Psoas muscle (tissue), 8 donors: ENCODE data around the gene TGM1. TPM values are rescaled to one million over a fixed set of nuclear protein-coding genes. Genes with fewer than 3 reads are reported as not detected.

Experiments used
- ATAC-seq, 4 donors: fragments of 200-7000 bp; cut with Tn5 transposase; one replicate each; pipeline ENCODE4 v1.9.1; 2020; ENCODE audit warnings: moderate library complexity in 3 of 4, mild to moderate bottlenecking in 2 of 4
- DNase-seq, 2 donors: peaks; one replicate each; pipeline ENCODE4 v3.0.0-alpha.2; 2020
- H3K27ac ChIP-seq: fragments of 200-600 bp; one replicate; pipeline ENCODE4 v1.8.0; 2022
- H3K27me3 ChIP-seq, 3 donors: fragments of 200-600 bp in 1 of 3; one replicate each; pipeline versions ENCODE4 v1.6.1 to v1.8.0; 2013 to 2022; ENCODE audit warnings: low read length in 2 of 3, mild to moderate bottlenecking in 2 of 3, moderate library complexity in 1 of 3; ENCODE audit not compliant: insufficient read depth in 3 of 3
- H3K36me3 ChIP-seq, 2 donors: fragments of 200-600 bp in 1 of 2; one replicate each; pipeline versions ENCODE4 v1.6.1 to v1.8.0; 2013 to 2022; ENCODE audit warnings: low read depth in 1 of 2, mild to moderate bottlenecking in 1 of 2, moderate library complexity in 1 of 2; ENCODE audit not compliant: insufficient read depth in 1 of 2
- H3K4me1 ChIP-seq: fragments of 200-600 bp; one replicate; pipeline ENCODE4 v1.8.0; 2022
- H3K4me3 ChIP-seq: fragments of 200-600 bp; one replicate; pipeline ENCODE4 v1.8.0; 2022; ENCODE audit warnings: mild to moderate bottlenecking
- H3K9me3 ChIP-seq: fragments of 200-600 bp; one replicate; pipeline ENCODE4 v1.8.0; 2022
- WGBS, 3 donors: extraction: QIAGEN DNeasy Blood & Tissue Kit; methylation state at CpG; one replicate each; pipeline versions ENCODE4 v1.1.6 to v1.1.7; 2013; 5-methylcytosine and 5-hydroxymethylcytosine counted together
- intact Hi-C, 2 donors: fragments of 100-400 bp; cut with DNase I; formaldehyde crosslinking; loops; one replicate each; pipeline versions ENCODE4 v1.11.0 to v1.14.2; 2022
- polyA plus RNA-seq, 3 donors: library from polyadenylated mRNA; stranded (reverse); fragments of 200-250 nt; gene quantifications; one replicate each; pipeline ENCODE4 v1.2.3, GENCODE V29; 2013
- total RNA-seq, 4 donors: library from RNA; stranded (reverse); fragmentation: NEBNext Ultra II Directional in 2 of 4; extraction: Animal tissue kit (Norgen Biotek cat#: 25700) in 2 of 4; gene quantifications; one replicate each; pipeline versions ENCODE4 v1.2.1 to v1.2.4, GENCODE V29; 2021 to 2023
- TF ChIP-seq, protein P1 (sequence below): fragments of 200-600 bp; IDR thresholded peaks from one replicate; pipeline ENCODE4 v1.8.0; 2022; ENCODE audit warnings: antibody characterized with exemption
- donor health status: healthy with polysubstance abuse.
- donor health status: DM: no; HTN: no; CAD: no; lungs with moderate emphysema.
- donor health status: Bipolar disorder and iron deficiency.
- donor health status: healthy.
- donor health status: DM: yes; HTN: yes; CAD: no.
- donor health status: DM: no; HTN: no; CAD: no.
- donor health status: DM: no; HTN: no; CAD: no.
- donor health status: DM: yes; HTN: yes; CAD: no.

Gene TGM1
- total and polyA plus RNA-seq, 7 donors: 0.17 to 1.3 (median 0.41) TPM; not detected in 1

DNA sequence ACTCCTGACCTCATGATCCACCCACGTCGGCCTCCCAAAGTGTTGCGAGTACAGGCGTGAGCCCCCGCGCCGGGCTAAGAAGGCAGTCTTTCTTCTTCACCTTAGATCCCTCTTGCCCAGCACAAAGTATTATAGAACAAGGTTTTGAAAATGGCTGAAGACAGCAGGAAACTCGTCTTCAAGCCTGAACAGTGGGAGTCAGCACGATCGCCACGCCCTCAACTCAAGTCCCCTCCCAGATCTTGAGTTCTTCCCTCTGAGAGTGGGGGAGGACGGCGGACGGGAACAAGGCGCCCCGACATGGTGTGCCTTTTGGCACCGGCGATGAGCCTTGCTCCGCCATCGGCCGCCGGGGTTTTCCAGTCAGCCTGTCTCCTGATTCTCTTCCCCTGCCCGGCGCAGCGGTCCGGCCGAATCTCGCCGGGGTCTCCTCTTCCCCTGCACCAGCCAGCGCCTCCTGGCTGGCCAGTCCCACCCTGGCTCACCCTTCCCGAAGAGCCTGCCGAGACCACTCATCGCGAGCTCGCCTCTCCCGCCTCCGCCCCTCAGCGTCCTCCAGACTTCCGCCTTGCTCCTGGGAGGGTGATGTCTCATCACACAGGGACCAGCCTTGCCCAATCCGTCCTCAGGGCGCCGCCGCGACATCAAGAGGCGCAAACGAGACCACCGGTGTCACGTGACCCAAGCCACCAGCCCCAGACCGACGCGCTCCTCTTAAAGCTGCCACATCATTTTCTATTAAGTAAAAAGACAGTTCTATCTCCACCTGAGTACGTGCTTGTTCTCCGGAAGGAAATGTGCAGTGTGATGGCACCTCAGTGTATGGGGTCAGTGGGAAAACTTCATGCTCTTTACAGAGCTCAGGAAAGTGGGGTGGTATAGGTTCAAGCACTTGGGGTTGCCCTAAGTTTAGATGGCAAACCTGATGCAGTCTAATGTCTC lies 49.8 kb downstream of the TGM1 start, which contains the start of gene CHMP4A:
Gene CHMP4A, minus strand, starts transcription at position 565 of the 942 bp plus-strand sequence. Its CDS starts 49 bp downstream, at position 516.
- DNase-seq: peak; percentile 98 to 99
- H3K36me3 ChIP-seq: peaks cover 8 to 52% of the 10 kb centered on the region in 2 donors
- 1 to 3% (median 1%) methylated on average over 48 to 53 of the region's 53 CpGs for WGBS, 3 donors
- peak; percentile 91 to 93 (median 92) for ATAC-seq
- peak within 1 kb of the TSS; percentile 93 for H3K27ac ChIP-seq
- H3K9me3 ChIP-seq: no peaks in the 10 kb centered on the region
- intact Hi-C loops: no loop called here
- H3K4me3 ChIP-seq: peak within 1 kb of the TSS; percentile 80
- TF ChIP-seq, protein P1, sequence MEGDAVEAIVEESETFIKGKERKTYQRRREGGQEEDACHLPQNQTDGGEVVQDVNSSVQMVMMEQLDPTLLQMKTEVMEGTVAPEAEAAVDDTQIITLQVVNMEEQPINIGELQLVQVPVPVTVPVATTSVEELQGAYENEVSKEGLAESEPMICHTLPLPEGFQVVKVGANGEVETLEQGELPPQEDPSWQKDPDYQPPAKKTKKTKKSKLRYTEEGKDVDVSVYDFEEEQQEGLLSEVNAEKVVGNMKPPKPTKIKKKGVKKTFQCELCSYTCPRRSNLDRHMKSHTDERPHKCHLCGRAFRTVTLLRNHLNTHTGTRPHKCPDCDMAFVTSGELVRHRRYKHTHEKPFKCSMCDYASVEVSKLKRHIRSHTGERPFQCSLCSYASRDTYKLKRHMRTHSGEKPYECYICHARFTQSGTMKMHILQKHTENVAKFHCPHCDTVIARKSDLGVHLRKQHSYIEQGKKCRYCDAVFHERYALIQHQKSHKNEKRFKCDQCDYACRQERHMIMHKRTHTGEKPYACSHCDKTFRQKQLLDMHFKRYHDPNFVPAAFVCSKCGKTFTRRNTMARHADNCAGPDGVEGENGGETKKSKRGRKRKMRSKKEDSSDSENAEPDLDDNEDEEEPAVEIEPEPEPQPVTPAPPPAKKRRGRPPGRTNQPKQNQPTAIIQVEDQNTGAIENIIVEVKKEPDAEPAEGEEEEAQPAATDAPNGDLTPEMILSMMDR: no peak
- no peaks in the 10 kb centered on the region for H3K27me3 ChIP-seq
- peaks cover 20% of the 10 kb centered on the region for H3K4me1 ChIP-seq

DNA sequence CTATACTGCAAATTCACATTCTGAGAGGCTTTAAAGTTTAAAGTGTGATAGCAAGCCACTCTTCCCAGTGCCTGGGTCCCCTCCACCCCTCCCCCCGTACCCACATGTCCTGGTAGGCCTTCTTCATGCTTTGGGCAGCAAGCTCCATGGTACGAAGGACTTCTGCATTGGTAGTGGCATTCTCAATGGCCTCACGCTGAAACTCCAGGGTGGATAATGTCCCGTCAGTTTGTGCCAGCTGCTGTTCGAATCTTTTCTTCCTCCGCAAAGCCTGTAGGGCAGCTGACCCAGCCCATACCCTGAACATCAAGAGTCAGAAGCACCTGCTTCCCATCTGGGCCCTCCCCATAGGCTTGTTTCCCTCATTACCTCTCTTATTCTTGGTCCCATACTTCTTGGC lies 51.7 kb downstream of the TGM1 start:
- TF ChIP-seq, protein P1: no peak
- DNase-seq: no peak
- Histone ChIP-seq H3K4me1 (peaks cover 19% of the 10 kb centered on the region), H3K4me3 (no peak overlapping the region), H3K27me3 (no peaks in the 10 kb centered on the region), H3K9me3 (no peaks in the 10 kb centered on the region), H3K36me3 (peaks cover 8 to 51% of the 10 kb centered on the region in 2 donors), H3K27ac (no peak overlapping the region)
- WGBS, 3 donors: 71 to 81% (median 78%) methylated on average over 6 of the region's 6 CpGs
- intact Hi-C loops: no loop called here
- no peak for ATAC-seq

DNA sequence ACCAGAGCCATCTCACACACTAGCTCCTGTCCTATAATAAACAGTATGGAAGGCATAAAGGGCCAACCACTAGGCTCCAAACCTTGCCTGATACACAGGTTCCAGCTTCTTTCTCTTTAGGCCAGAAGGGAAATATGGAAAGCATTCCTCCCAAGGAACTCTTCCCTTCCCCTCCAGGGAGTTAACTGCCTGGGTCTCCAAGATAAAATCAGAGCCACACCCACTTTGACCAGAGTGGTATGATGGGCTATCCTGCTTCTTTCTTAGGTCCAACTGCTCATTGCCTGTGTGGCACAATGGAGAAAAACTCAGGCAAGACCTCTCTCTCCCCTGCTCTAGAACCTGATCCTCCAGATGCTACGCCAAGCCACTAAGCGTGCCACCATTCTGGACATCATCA lies 55.4 kb downstream of the TGM1 start:
- WGBS, 3 donors: 96 to 98% (median 97%) methylated on average over 2 of the region's 2 CpGs
- Histone ChIP-seq H3K36me3 (peaks cover 10 to 66% of the 10 kb centered on the region in 2 donors), H3K4me1 (peaks cover 5% of the 10 kb centered on the region), H3K9me3 (no peaks in the 10 kb centered on the region), H3K4me3 (no peak overlapping the region), H3K27ac (no peak overlapping the region), H3K27me3 (no peaks in the 10 kb centered on the region)
- no peak for ATAC-seq
- intact Hi-C loops: no loop called here
- TF ChIP-seq, protein P1: no peak
- DNase-seq: no peak

DNA sequence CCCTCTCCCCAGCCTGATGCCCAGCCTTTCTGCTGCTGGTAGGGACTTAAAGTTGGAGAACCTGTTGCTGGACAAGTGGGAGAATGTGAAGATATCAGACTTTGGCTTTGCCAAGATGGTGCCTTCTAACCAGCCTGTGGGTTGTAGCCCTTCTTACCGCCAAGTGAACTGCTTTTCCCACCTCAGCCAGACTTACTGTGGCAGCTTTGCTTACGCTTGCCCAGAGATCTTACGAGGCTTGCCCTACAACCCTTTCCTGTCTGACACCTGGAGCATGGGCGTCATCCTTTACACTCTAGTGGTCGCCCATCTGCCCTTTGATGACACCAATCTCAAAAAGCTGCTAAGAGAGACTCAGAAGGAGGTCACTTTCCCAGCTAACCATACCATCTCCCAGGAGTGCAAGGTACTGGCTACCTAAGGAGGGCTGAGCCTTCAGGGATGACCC lies 55.8 kb downstream of the TGM1 start:
- Histone ChIP-seq H3K27me3 (no peaks in the 10 kb centered on the region), H3K27ac (no peak overlapping the region), H3K9me3 (no peaks in the 10 kb centered on the region), H3K4me3 (no peak overlapping the region), H3K36me3 (peaks cover 10 to 66% of the 10 kb centered on the region in 2 donors), H3K4me1 (peaks cover 3% of the 10 kb centered on the region)
- TF ChIP-seq, protein P1: no peak
- 92 to 96% (median 95%) methylated on average over 5 of the region's 5 CpGs for whole genome bisulfite sequencing, 3 donors
- intact Hi-C loops: no loop called here
- no peak for ATAC-seq
- no peak for DNase-seq
